ENCODE data around the gene CDK3. TPM values are rescaled to one million over a fixed set of nuclear protein-coding genes. Genes with fewer than 3 reads are reported as not detected.

The CDK3 gene
- total RNA-seq, 2 experiments from 2014 or later: 7.5 to 8.2 TPM

Other genes starting within 250 kb of the CDK3 start
- 10 to 100 TPM; 50.4 to 53.0 TPM for gene GALK1, start 235.7 kb upstream of the CDK3 start, total RNA-seq
- 10 to 100 TPM; 37.4 to 39.8 TPM for gene UNK, start 216.0 kb upstream of the CDK3 start, total RNA-seq
- gene UNC13D, start 156.5 kb upstream of the CDK3 start, total RNA-seq: 100 to 1,000 TPM; 221 to 222 TPM
- 100 to 1,000 TPM; 107 TPM for gene WBP2, start 145.5 kb upstream of the CDK3 start, total RNA-seq
- 10 to 100 TPM; 23.2 to 27.9 TPM for gene TRIM47, start 122.3 kb upstream of the CDK3 start, total RNA-seq
- gene TRIM65, start 103.9 kb upstream of the CDK3 start, total RNA-seq: 10 to 100 TPM; 35.3 to 36.3 TPM
- 100 to 1,000 TPM; 111 to 119 TPM for gene MRPL38, start 96.0 kb upstream of the CDK3 start, total RNA-seq
- gene FBF1, start 59.8 kb upstream of the CDK3 start, total RNA-seq: 10 to 100 TPM; 28.5 to 36.0 TPM
- gene ACOX1, start 21.7 kb upstream of the CDK3 start, total RNA-seq: 10 to 100 TPM; 28.3 to 30.2 TPM
- 10 to 100 TPM; 15.9 to 17.1 TPM for gene TEN1, start 21.6 kb upstream of the CDK3 start, total RNA-seq
- gene EVPL, start 26.5 kb downstream of the CDK3 start, total RNA-seq: under 1 TPM; 0.78 to 0.85 TPM
- 10 to 100 TPM; 81.6 to 83.0 TPM for gene SRP68, start 71.7 kb downstream of the CDK3 start, total RNA-seq
- gene GALR2, start 73.9 kb downstream of the CDK3 start, total RNA-seq: not detected
- not detected for gene ZACN, start 78.3 kb downstream of the CDK3 start, total RNA-seq
- gene EXOC7, start 102.9 kb downstream of the CDK3 start, total RNA-seq: 100 to 1,000 TPM; 163 to 164 TPM
- gene FOXJ1, start 140.4 kb downstream of the CDK3 start, total RNA-seq: 1 to 10 TPM; 5.4 to 5.8 TPM
- gene RNF157, start 239.6 kb downstream of the CDK3 start, total RNA-seq: 100 to 1,000 TPM; 103 to 110 TPM

Measured in activated naive CD8-positive, alpha-beta T cell treated with anti-CD3 and anti-CD28 coated beads, Interleukin-2, amount 10 ng/mL, durations not matched to agents 7 days and 5 days (primary cell).